CD14-positive monocyte (primary cell): ENCODE measurements around the gene LPCAT4. TPM values are rescaled to one million over a fixed set of nuclear protein-coding genes. Genes with fewer than 3 reads are reported as not detected.

Experiments
- DNase-seq, 3 donors: peaks; one replicate each; pipeline ENCODE4 v3.0.0-alpha.2; 2011 to 2022
- H2AFZ ChIP-seq: 2 replicates; pipeline ENCODE4 v1.6.0; 2012; ENCODE audit warnings: mild to moderate bottlenecking, low read depth, low read length, inconsistent platforms; ENCODE audit not compliant: insufficient read depth, poor library complexity, severe bottlenecking
- H3K27ac ChIP-seq, 2 donors: 1 replicate in 1 of 2; 2 replicates in 1 of 2; pipeline ENCODE4 v1.5.1; 2012 to 2013; ENCODE audit warnings: low read length in 2 of 2, control low read depth in 1 of 2, inconsistent platforms in 1 of 2, low read depth in 1 of 2, mild to moderate bottlenecking in 1 of 2
- H3K27me3 ChIP-seq, 2 donors: one replicate each; pipeline versions ENCODE4 v1.6.0 to v1.6.1; 2011 to 2013; ENCODE audit warnings: low read length in 2 of 2; ENCODE audit not compliant: control insufficient read depth in 2 of 2, insufficient read depth in 2 of 2
- H3K36me3 ChIP-seq, 2 donors: replicated peaks in 1 of 2; 1 replicate in 1 of 2; 2 replicates in 1 of 2; pipeline versions ENCODE4 v1.5.1 to v1.6.1; 2012 to 2013; ENCODE audit warnings: low read length in 2 of 2, control low read depth in 1 of 2, inconsistent platforms in 1 of 2, mild to moderate bottlenecking in 1 of 2; ENCODE audit not compliant: insufficient read depth in 2 of 2, control insufficient read depth in 1 of 2
- H3K4me1 ChIP-seq, 2 donors: 1 replicate in 1 of 2; 2 replicates in 1 of 2; pipeline versions ENCODE4 v1.5.1 to v1.6.1; 2012 to 2013; ENCODE audit warnings: low read length in 2 of 2, control low read depth in 1 of 2, inconsistent platforms in 1 of 2, mild to moderate bottlenecking in 1 of 2, moderate library complexity in 1 of 2; ENCODE audit not compliant: insufficient read depth in 2 of 2, control insufficient read depth in 1 of 2
- H3K4me2 ChIP-seq: replicated peaks from 2 replicates; pipeline ENCODE3; 2012; ENCODE audit warnings: low read length, moderate library complexity, mild to moderate bottlenecking; ENCODE audit not compliant: poor library complexity, severe bottlenecking; ENCODE audit errors: extremely low read depth
- H3K4me3 ChIP-seq, 3 experiments: fragments of 200-600 bp in 1 of 3; sonication (generic) in 1 of 3; replicated peaks in 1 of 3; 1 replicate in 2 of 3; 2 replicates in 1 of 3; pipeline ENCODE4 v1.5.1; 2011 to 2013; ENCODE audit warnings: low read length in 3 of 3, mild to moderate bottlenecking in 3 of 3, control low read depth in 2 of 3, low read depth in 2 of 3, inconsistent platforms in 1 of 3, moderate library complexity in 1 of 3
- H3K79me2 ChIP-seq: 2 replicates; pipeline ENCODE4 v1.6.0; 2012; ENCODE audit warnings: mild to moderate bottlenecking, control low read depth, inconsistent platforms, low read length, moderate library complexity; ENCODE audit not compliant: insufficient read depth
- H3K9ac ChIP-seq: 2 replicates; pipeline ENCODE4 v1.6.0; 2017; ENCODE audit warnings: low read length, mild to moderate bottlenecking; ENCODE audit not compliant: insufficient read depth, poor library complexity, severe bottlenecking
- H3K9me3 ChIP-seq, 2 donors: replicated peaks in 1 of 2; 1 replicate in 1 of 2; 2 replicates in 1 of 2; pipeline versions ENCODE4 v1.5.1 to v1.6.1; 2012 to 2013; ENCODE audit warnings: low read length in 2 of 2, control low read depth in 1 of 2; ENCODE audit not compliant: control insufficient read depth in 1 of 2, insufficient read depth in 1 of 2
- H4K20me1 ChIP-seq: 2 replicates; pipeline ENCODE4 v1.6.0; 2012; ENCODE audit warnings: mild to moderate bottlenecking, low read length, control low read depth, moderate library complexity; ENCODE audit not compliant: insufficient read depth
- H3K27ac Mint-ChIP-seq, 7 donors: one replicate each; pipeline ENCODE4 v1.8.0; 2020; ENCODE audit warnings: mild to moderate bottlenecking in 7 of 7, mixed read lengths in 7 of 7, moderate library complexity in 6 of 7, inconsistent platforms in 2 of 7
- H3K27me3 Mint-ChIP-seq, 3 donors: one replicate each; pipeline ENCODE4 v1.8.0; 2021 to 2022; ENCODE audit warnings: low read depth in 3 of 3, mild to moderate bottlenecking in 3 of 3, mixed read lengths in 3 of 3, moderate library complexity in 3 of 3, inconsistent platforms in 1 of 3
- H3K36me3 Mint-ChIP-seq, 2 donors: one replicate each; pipeline ENCODE4 v1.8.0; 2020; ENCODE audit warnings: mixed read lengths in 2 of 2, inconsistent platforms in 1 of 2, mild to moderate bottlenecking in 1 of 2
- H3K4me1 Mint-ChIP-seq: one replicate; pipeline ENCODE4 v1.8.0; 2020; ENCODE audit warnings: mild to moderate bottlenecking, mixed read lengths
- H3K4me3 Mint-ChIP-seq, 2 donors: one replicate each; pipeline ENCODE4 v1.8.0; 2020; ENCODE audit warnings: mild to moderate bottlenecking in 2 of 2, mixed read lengths in 2 of 2, moderate library complexity in 1 of 2
- H3K9me3 Mint-ChIP-seq, 7 donors: one replicate each; pipeline ENCODE4 v1.8.0; 2020 to 2022; ENCODE audit warnings: mixed read lengths in 7 of 7, mild to moderate bottlenecking in 6 of 7, moderate library complexity in 6 of 7, inconsistent platforms in 2 of 7
- CTCF ChIP-seq: fragments of 200-600 bp; IDR thresholded peaks from one replicate; pipeline ENCODE4 v1.8.0; 2022; ENCODE audit warnings: antibody characterized with exemption, mild to moderate bottlenecking
- WGBS: methylation state at CpG from one replicate; pipeline ENCODE4 v1.1.5; 2013; ENCODE audit warnings: missing lambda C conversion rate; ENCODE audit not compliant: insufficient coverage; 5-methylcytosine and 5-hydroxymethylcytosine counted together
- intact Hi-C, 2 donors: fragments of 100-400 bp; cut with micrococcal nuclease; formaldehyde crosslinking; loops; one replicate each; pipeline versions ENCODE4 v1.15.0 to v1.15.1; 2023
- polyA plus RNA-seq, 3 donors: library from polyadenylated mRNA; depleted of rRNA in 1 of 3; unstranded in 2 of 3; stranded (reverse) in 1 of 3; fragments of 300-500 nt in 2 of 3; fragments of >200 nt in 1 of 3; fragmentation: Illumina TruSeq in 2 of 3; gene quantifications; 1 replicate in 2 of 3; 2 replicates in 1 of 3; pipeline ENCODE4 v1.2.3, GENCODE V29; 2012 to 2021

The LPCAT4 gene
- polyA plus RNA-seq, 3 donors = 3.3 to 39.5 (median 4.2) TPM

GRCh38 chr15:34341381-34342212, 25.4 kb downstream of the LPCAT4 start:
- Histone ChIP-seq H3K36me3 (peaks cover 0 to 31% of the 10 kb centered on the region in 2 donors), H3K4me2 (peak overlapping the region; percentile 72), H3K4me3 (peak overlapping the region; percentile 62 to 96 (median 96)), H3K9me3 (no peaks in the 10 kb centered on the region), H3K27ac (peak overlapping the region; percentile 35 to 86), H3K79me2 (peaks cover 62% of the 10 kb centered on the region), H3K27me3 (no peaks in the 10 kb centered on the region), H3K9ac (no peak overlapping the region), H2AFZ (no peak overlapping the region), H3K4me1 (peaks cover 31 to 37% of the 10 kb centered on the region in 2 donors), H4K20me1 (peaks cover 23% of the 10 kb centered on the region)
- Mint-ChIP-seq H3K4me1 (peaks cover 31% of the 10 kb centered on the region), H3K9me3 (peaks cover 0 to 1% (median 0%) of the 10 kb centered on the region in 7 donors), H3K36me3 (peaks cover 20 to 30% of the 10 kb centered on the region in 2 donors), H3K27ac (peak overlapping the region in 5 of 7 donors; percentile 34 to 84 (median 46)), H3K27me3 (peaks cover 0 to 2% (median 0%) of the 10 kb centered on the region in 3 donors), H3K4me3 (peak overlapping the region in 1 of 2 donors; percentile 1)
- whole genome bisulfite sequencing = 74% methylated on average over 12 of the region's 15 CpGs
- no peak for TF ChIP-seq CTCF
- intact Hi-C loops = loop anchor here (2.0 to 5.0 kb wide), 2 partner anchors 25 to 99 kb away; partner anchors contain the start of gene LPCAT4 (in 1 of the 2)
- peak in 1 of 3 donors; percentile 10 for DNase-seq

GRCh38 chr15:34339946-34340345, 27.1 kb downstream of the LPCAT4 start:
- Histone ChIP-seq H3K79me2 (peaks cover 73% of the 10 kb centered on the region), H3K9ac (no peak overlapping the region), H2AFZ (no peak overlapping the region), H4K20me1 (peaks cover 23% of the 10 kb centered on the region), H3K9me3 (no peaks in the 10 kb centered on the region), H3K4me1 (peaks cover 40 to 49% of the 10 kb centered on the region in 2 donors), H3K27ac (no peak overlapping the region), H3K27me3 (no peaks in the 10 kb centered on the region), H3K4me2 (no peak overlapping the region), H3K4me3 (no peak overlapping the region), H3K36me3 (peaks cover 0 to 31% of the 10 kb centered on the region in 2 donors)
- Mint-ChIP-seq H3K27ac (peak overlapping the region in 3 of 7 donors; percentile 30 to 46 (median 32)), H3K36me3 (peaks cover 20 to 30% of the 10 kb centered on the region in 2 donors), H3K9me3 (peaks cover 0 to 1% (median 0%) of the 10 kb centered on the region in 7 donors), H3K4me3 (no peak overlapping the region), H3K27me3 (peaks cover 0 to 2% (median 0%) of the 10 kb centered on the region in 3 donors), H3K4me1 (peaks cover 44% of the 10 kb centered on the region)
- no peak for TF ChIP-seq CTCF
- WGBS = no CpG with 5 or more reads among the region's 3 CpGs
- DNase-seq = no peak
- intact Hi-C loops = loop anchor here (5.0 to 10.0 kb wide), 5 partner anchors 98 to 645 kb away; partner anchors contain the start of genes EMC4 (in 1 of the 2), EMC7 (in 1 of the 2), PGBD4 (in 1 of the 2) and ZNF770 (in 1 of the 2)
